ENCODE data around the gene ITGBL1. TPM values are rescaled to one million over a fixed set of nuclear protein-coding genes. Genes with fewer than 3 reads are reported as not detected.

Gene ITGBL1
- total and polyA plus RNA-seq, 2 donors (not counting 1 experiment from before 2014, with no cell fraction given) = not detected

DNA sequence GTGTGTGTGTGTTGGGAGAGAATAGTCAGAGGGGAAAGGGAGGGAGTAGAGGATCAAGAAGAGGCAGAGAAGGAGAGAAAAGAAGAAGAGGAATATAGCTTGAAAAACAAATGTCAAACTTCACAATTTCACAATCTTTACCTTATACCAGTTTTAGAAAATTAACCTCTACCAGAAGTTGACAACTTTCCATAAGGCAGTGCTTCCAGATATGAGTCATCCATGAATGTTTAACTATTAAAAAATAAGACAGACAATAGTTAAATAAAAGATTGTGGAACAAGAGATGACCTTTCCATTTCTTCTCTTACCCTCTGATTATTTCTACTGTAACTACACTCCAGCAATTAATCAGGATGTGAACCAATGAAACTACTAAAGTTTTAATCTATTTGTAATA, 229.4 kb downstream of the ITGBL1 start:
- no peaks in the 10 kb centered on the region for H3K79me2 ChIP-seq (ENCODE audit: control insufficient read depth, insufficient read depth, low read length)
- intact Hi-C loops (cut with micrococcal nuclease) = no loop called here
- H3K27me3 Mint-ChIP-seq = no peaks in the 10 kb centered on the region
- DNase-seq = no peak
- H3K9ac ChIP-seq (ENCODE audit: low read length) = no peak overlapping the region
- H3K4me3 Mint-ChIP-seq = no peak overlapping the region
- ATAC-seq (ENCODE audit: low read depth) = no peak
- H3K9me3 ChIP-seq (ENCODE audit: control extremely low read depth in 1 of 3, control insufficient read depth in 2 of 3, insufficient read depth in 1 of 3, low read length in 2 of 3) = no peaks in the 10 kb centered on the region
- H3K9me3 Mint-ChIP-seq (ENCODE audit: insufficient read depth) = no peaks in the 10 kb centered on the region
- no peak overlapping the region for H3K27ac Mint-ChIP-seq
- no peak overlapping the region for H2AFZ ChIP-seq (ENCODE audit: insufficient read depth, low read depth, low read length, poor library complexity, severe bottlenecking)
- no peaks in the 10 kb centered on the region for H3K36me3 ChIP-seq (replicated peaks in 1 of 2; ENCODE audit: control extremely low read depth in 1 of 2, control insufficient read depth in 1 of 2, extremely low read depth in 1 of 2, insufficient read depth in 2 of 2, low read length in 1 of 2)
- H3K27ac ChIP-seq (ENCODE audit: low read length in 2 of 2) = no peak overlapping the region
- H3K4me1 ChIP-seq (ENCODE audit: control insufficient read depth in 2 of 2, insufficient read depth in 2 of 2, low read length in 2 of 2) = no peaks in the 10 kb centered on the region
- H3K4me3 ChIP-seq (ENCODE audit: control extremely low read depth in 1 of 5, extremely low read depth in 1 of 5, insufficient read depth in 1 of 5, low read depth in 2 of 5, low read length in 4 of 5) = no peak overlapping the region
- POLR2A ChIA-PET = no interaction called here
- TF ChIP-seq, protein P1, sequence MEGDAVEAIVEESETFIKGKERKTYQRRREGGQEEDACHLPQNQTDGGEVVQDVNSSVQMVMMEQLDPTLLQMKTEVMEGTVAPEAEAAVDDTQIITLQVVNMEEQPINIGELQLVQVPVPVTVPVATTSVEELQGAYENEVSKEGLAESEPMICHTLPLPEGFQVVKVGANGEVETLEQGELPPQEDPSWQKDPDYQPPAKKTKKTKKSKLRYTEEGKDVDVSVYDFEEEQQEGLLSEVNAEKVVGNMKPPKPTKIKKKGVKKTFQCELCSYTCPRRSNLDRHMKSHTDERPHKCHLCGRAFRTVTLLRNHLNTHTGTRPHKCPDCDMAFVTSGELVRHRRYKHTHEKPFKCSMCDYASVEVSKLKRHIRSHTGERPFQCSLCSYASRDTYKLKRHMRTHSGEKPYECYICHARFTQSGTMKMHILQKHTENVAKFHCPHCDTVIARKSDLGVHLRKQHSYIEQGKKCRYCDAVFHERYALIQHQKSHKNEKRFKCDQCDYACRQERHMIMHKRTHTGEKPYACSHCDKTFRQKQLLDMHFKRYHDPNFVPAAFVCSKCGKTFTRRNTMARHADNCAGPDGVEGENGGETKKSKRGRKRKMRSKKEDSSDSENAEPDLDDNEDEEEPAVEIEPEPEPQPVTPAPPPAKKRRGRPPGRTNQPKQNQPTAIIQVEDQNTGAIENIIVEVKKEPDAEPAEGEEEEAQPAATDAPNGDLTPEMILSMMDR (IDR thresholded peaks at IDR 0.05) = no peak
- TF ChIP-seq EZH2 (IDR thresholded peaks at IDR 0.05; ENCODE audit: borderline replicate concordance, insufficient read depth, low read depth, low read length, poor library complexity, severe bottlenecking) = no peak
- no peaks in the 10 kb centered on the region for H3K4me1 Mint-ChIP-seq
- no peaks in the 10 kb centered on the region for H3K27me3 ChIP-seq (replicated peaks in 1 of 4; ENCODE audit: control extremely low read depth in 1 of 4, control insufficient read depth in 3 of 4, insufficient read depth in 4 of 4, low read length in 3 of 4)
- no peaks in the 10 kb centered on the region for H4K20me1 ChIP-seq (ENCODE audit: control insufficient read depth, insufficient read depth, low read length, poor library complexity, severe bottlenecking)
- CTCF ChIA-PET = no interaction called here
- H3K4me2 ChIP-seq (replicated peaks; ENCODE audit: low read depth, low read length, poor library complexity, severe bottlenecking) = no peak overlapping the region

DNA sequence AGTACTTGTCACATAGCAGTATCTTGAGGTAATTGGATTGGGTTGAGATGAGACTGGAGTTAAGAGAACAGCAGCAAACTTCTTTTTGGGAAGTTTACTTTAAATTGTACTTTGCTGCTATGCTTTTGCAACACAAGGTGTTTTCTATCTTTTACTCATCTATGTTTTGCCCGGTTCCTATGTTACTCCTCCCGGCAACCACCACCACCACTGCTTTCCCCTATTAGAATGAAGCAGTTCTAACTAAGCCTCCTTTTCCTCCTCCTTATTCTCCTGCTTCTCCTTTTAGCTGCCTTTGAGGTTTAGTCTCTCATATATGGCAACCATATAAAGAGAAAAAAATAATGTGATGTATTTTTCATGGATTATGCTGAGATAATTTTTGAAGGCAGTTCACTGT, 233.5 kb downstream of the ITGBL1 start:
- no peaks in the 10 kb centered on the region for H3K4me1 ChIP-seq (ENCODE audit: control insufficient read depth in 2 of 2, insufficient read depth in 2 of 2, low read length in 2 of 2)
- TF ChIP-seq, protein P1 (IDR thresholded peaks at IDR 0.05) = no peak
- no peak overlapping the region for H3K27ac Mint-ChIP-seq
- no peaks in the 10 kb centered on the region for H3K36me3 ChIP-seq (replicated peaks in 1 of 2; ENCODE audit: control extremely low read depth in 1 of 2, control insufficient read depth in 1 of 2, extremely low read depth in 1 of 2, insufficient read depth in 2 of 2, low read length in 1 of 2)
- no peaks in the 10 kb centered on the region for H3K4me1 Mint-ChIP-seq
- ATAC-seq (ENCODE audit: low read depth) (no peak), DNase-seq (no peak)
- POLR2A ChIA-PET = no interaction called here
- H3K27me3 Mint-ChIP-seq = no peaks in the 10 kb centered on the region
- no peak overlapping the region for H3K27ac ChIP-seq (ENCODE audit: low read length in 2 of 2)
- H2AFZ ChIP-seq (ENCODE audit: insufficient read depth, low read depth, low read length, poor library complexity, severe bottlenecking) = no peak overlapping the region
- H3K9ac ChIP-seq (ENCODE audit: low read length) = no peak overlapping the region
- H4K20me1 ChIP-seq (ENCODE audit: control insufficient read depth, insufficient read depth, low read length, poor library complexity, severe bottlenecking) = no peaks in the 10 kb centered on the region
- H3K4me3 ChIP-seq (ENCODE audit: control extremely low read depth in 1 of 5, extremely low read depth in 1 of 5, insufficient read depth in 1 of 5, low read depth in 2 of 5, low read length in 4 of 5) = no peak overlapping the region
- 73% methylated on average over 2 of the region's 2 CpGs for WGBS (ENCODE audit: insufficient coverage)
- CTCF ChIA-PET = no interaction called here
- H3K4me3 Mint-ChIP-seq = no peak overlapping the region
- no peak overlapping the region for H3K4me2 ChIP-seq (replicated peaks; ENCODE audit: low read depth, low read length, poor library complexity, severe bottlenecking)
- H3K9me3 ChIP-seq (ENCODE audit: control extremely low read depth in 1 of 3, control insufficient read depth in 2 of 3, insufficient read depth in 1 of 3, low read length in 2 of 3) = no peaks in the 10 kb centered on the region
- no peaks in the 10 kb centered on the region for H3K9me3 Mint-ChIP-seq (ENCODE audit: insufficient read depth)
- intact Hi-C loops (cut with micrococcal nuclease) = no loop called here
- no peaks in the 10 kb centered on the region for H3K79me2 ChIP-seq (ENCODE audit: control insufficient read depth, insufficient read depth, low read length)
- H3K27me3 ChIP-seq (replicated peaks in 1 of 4; ENCODE audit: control extremely low read depth in 1 of 4, control insufficient read depth in 3 of 4, insufficient read depth in 4 of 4, low read length in 3 of 4) = no peaks in the 10 kb centered on the region

All from B cell (primary cell).